Activated CD4-positive, alpha-beta T cell treated with anti-CD3 and anti-CD28 coated beads, Interleukin-2, amount 10 ng/mL, durations not matched to agents 7 days and 5 days (primary cell): ENCODE results near the gene ARID1B. TPM values are rescaled to one million over a fixed set of nuclear protein-coding genes. Genes with fewer than 3 reads are reported as not detected.

Source experiments
- CTCF ChIA-PET: fragments of 350-600 bp; sonication (Branson Sonifier 250); formaldehyde crosslinking; loops from one replicate; lab custom pipeline; 2021; ENCODE audit warnings: antibody characterized with exemption; lab: Charles Lee
- POLR2A ChIA-PET: fragments of 350-600 bp; sonication (Branson Sonifier 250); formaldehyde crosslinking; loops from one replicate; lab custom pipeline; 2021; ENCODE audit warnings: antibody characterized with exemption; lab: Charles Lee
- DNase-seq: peaks from one replicate; pipeline ENCODE4 v3.0.0-alpha.2; 2020
- H3K27ac Mint-ChIP-seq: one replicate; pipeline ENCODE4 v1.8.0; 2021; ENCODE audit warnings: mild to moderate bottlenecking, moderate library complexity, mixed read lengths
- H3K27me3 Mint-ChIP-seq: one replicate; pipeline ENCODE4 v1.8.0; 2021; ENCODE audit warnings: mixed read lengths
- H3K36me3 Mint-ChIP-seq: one replicate; pipeline ENCODE4 v1.8.0; 2021; ENCODE audit warnings: low read depth, mixed read lengths
- H3K4me1 Mint-ChIP-seq: one replicate; pipeline ENCODE4 v1.8.0; 2021; ENCODE audit warnings: mixed read lengths
- H3K4me3 Mint-ChIP-seq: one replicate; pipeline ENCODE4 v1.8.0; 2021; ENCODE audit warnings: mild to moderate bottlenecking, moderate library complexity, mixed read lengths
- H3K9me3 Mint-ChIP-seq: one replicate; pipeline ENCODE4 v1.8.0; 2021; ENCODE audit warnings: mixed read lengths
- total RNA-seq, 2 experiments: library from RNA; stranded (reverse); gene quantifications; one replicate each; pipeline ENCODE4 v1.2.3, GENCODE V29; 2021

The ARID1B gene
- total RNA-seq, 2 experiments from 2014 or later: 76.8 to 89.6 TPM

GRCh38 chr6:156787569-156788492, 10.7 kb downstream of the ARID1B start:
- no peaks in the 10 kb centered on the region for H3K9me3 Mint-ChIP-seq
- no peak overlapping the region for H3K27ac Mint-ChIP-seq
- CTCF ChIA-PET: interaction anchor here (1.2 kb wide), 1 partner anchor 64 kb away, joined by 3 read pairs; no protein-coding TSS in a partner anchor
- no peak for DNase-seq
- peaks cover 68% of the 10 kb centered on the region for H3K4me1 Mint-ChIP-seq
- POLR2A ChIA-PET: no interaction called here
- H3K4me3 Mint-ChIP-seq: no peak overlapping the region
- no peaks in the 10 kb centered on the region for H3K27me3 Mint-ChIP-seq
- peaks cover 17% of the 10 kb centered on the region for H3K36me3 Mint-ChIP-seq

GRCh38 chr6:156789081-156789943, 12.1 kb downstream of the ARID1B start:
- no peaks in the 10 kb centered on the region for H3K27me3 Mint-ChIP-seq
- CTCF ChIA-PET: no interaction called here
- no peak overlapping the region for H3K27ac Mint-ChIP-seq
- no peak for DNase-seq
- no peaks in the 10 kb centered on the region for H3K9me3 Mint-ChIP-seq
- H3K4me1 Mint-ChIP-seq: peaks cover 57% of the 10 kb centered on the region
- no peak overlapping the region for H3K4me3 Mint-ChIP-seq
- H3K36me3 Mint-ChIP-seq: peaks cover 13% of the 10 kb centered on the region
- POLR2A ChIA-PET: no interaction called here

GRCh38 chr6:156790711-156791319, 13.6 kb downstream of the ARID1B start:
- POLR2A ChIA-PET: no interaction called here
- DNase-seq: no peak
- Mint-ChIP-seq H3K4me3 (no peak overlapping the region), H3K9me3 (no peaks in the 10 kb centered on the region), H3K36me3 (peaks cover 6% of the 10 kb centered on the region), H3K27me3 (no peaks in the 10 kb centered on the region), H3K27ac (no peak overlapping the region), H3K4me1 (peaks cover 59% of the 10 kb centered on the region)
- CTCF ChIA-PET: interaction anchor here (1.4 kb wide), 1 partner anchor 15 kb away, joined by 7 read pairs; no protein-coding TSS in a partner anchor

- H3K27ac Mint-ChIP-seq: no peak overlapping the region
- no peaks in the 10 kb centered on the region for H3K27me3 Mint-ChIP-seq
- CTCF ChIA-PET: interaction anchor here (0.7 to 1.4 kb wide), 2 partner anchors 15 to 1455 kb away, joined by 3 to 7 read pairs; no protein-coding TSS in a partner anchor
- no peaks in the 10 kb centered on the region for H3K9me3 Mint-ChIP-seq
- no peak overlapping the region for H3K4me3 Mint-ChIP-seq
- peaks cover 57% of the 10 kb centered on the region for H3K4me1 Mint-ChIP-seq
- DNase-seq: peak; percentile 17
- peaks cover 4% of the 10 kb centered on the region for H3K36me3 Mint-ChIP-seq
- POLR2A ChIA-PET: no interaction called here
These were observed 14.2 kb downstream of the ARID1B start for GRCh38 chr6:156791320-156791850.

GRCh38 chr6:156793200-156793599, 16.0 kb downstream of the ARID1B start:
- Mint-ChIP-seq H3K27ac (no peak overlapping the region), H3K4me3 (no peak overlapping the region), H3K36me3 (peaks cover 8% of the 10 kb centered on the region), H3K9me3 (no peaks in the 10 kb centered on the region), H3K4me1 (peaks cover 47% of the 10 kb centered on the region), H3K27me3 (no peaks in the 10 kb centered on the region)
- DNase-seq: no peak
- ChIA-PET CTCF (no interaction called here), POLR2A (no interaction called here)

- peaks cover 9% of the 10 kb centered on the region for H3K36me3 Mint-ChIP-seq
- CTCF ChIA-PET: interaction anchor here (0.5 to 0.6 kb wide), 2 partner anchors 137 to 1364 kb away, joined by 3 read pairs; no protein-coding TSS in a partner anchor
- H3K27ac Mint-ChIP-seq: peak overlapping the region; percentile 50
- DNase-seq: no peak
- H3K27me3 Mint-ChIP-seq: no peaks in the 10 kb centered on the region
- H3K9me3 Mint-ChIP-seq: no peaks in the 10 kb centered on the region
- POLR2A ChIA-PET: no interaction called here
- H3K4me1 Mint-ChIP-seq: peaks cover 36% of the 10 kb centered on the region
- H3K4me3 Mint-ChIP-seq: no peak overlapping the region
These were observed 17.6 kb downstream of the ARID1B start for GRCh38 chr6:156794546-156795354.

GRCh38 chr6:156795825-156796224, 18.6 kb downstream of the ARID1B start:
- H3K9me3 Mint-ChIP-seq: no peaks in the 10 kb centered on the region
- DNase-seq: no peak
- H3K27ac Mint-ChIP-seq: no peak overlapping the region
- peaks cover 31% of the 10 kb centered on the region for H3K4me1 Mint-ChIP-seq
- POLR2A ChIA-PET: no interaction called here
- CTCF ChIA-PET: interaction anchor here (0.7 to 0.8 kb wide), 2 partner anchors 10 to 1608 kb away, joined by 3 to 4 read pairs; no protein-coding TSS in a partner anchor
- peaks cover 11% of the 10 kb centered on the region for H3K36me3 Mint-ChIP-seq
- H3K4me3 Mint-ChIP-seq: peak overlapping the region; percentile 18
- H3K27me3 Mint-ChIP-seq: no peaks in the 10 kb centered on the region

GRCh38 chr6:156796627-156797026, 19.4 kb downstream of the ARID1B start:
- no peak overlapping the region for H3K4me3 Mint-ChIP-seq

GRCh38 chr6:156797901-156798735, 20.9 kb downstream of the ARID1B start:
- Mint-ChIP-seq H3K4me1 (peaks cover 28% of the 10 kb centered on the region), H3K27me3 (no peaks in the 10 kb centered on the region), H3K36me3 (peaks cover 11% of the 10 kb centered on the region), H3K4me3 (no peak overlapping the region), H3K9me3 (no peaks in the 10 kb centered on the region), H3K27ac (no peak overlapping the region)
- ChIA-PET POLR2A (no interaction called here), CTCF (interaction anchor here (0.6 to 1.5 kb wide), 3 partner anchors 12 to 75 kb away, joined by 3 read pairs; no protein-coding TSS in a partner anchor)
- no peak for DNase-seq

More at GRCh38 chr6:156796627-156797026, 19.4 kb downstream of the ARID1B start:
- ChIA-PET CTCF (interaction anchor here (0.5 to 1.4 kb wide), 3 partner anchors 9 to 28 kb away, joined by 3 read pairs; no protein-coding TSS in a partner anchor), POLR2A (no interaction called here)
- no peak for DNase-seq
- Mint-ChIP-seq H3K36me3 (peaks cover 11% of the 10 kb centered on the region), H3K4me1 (peaks cover 26% of the 10 kb centered on the region), H3K27me3 (no peaks in the 10 kb centered on the region), H3K9me3 (no peaks in the 10 kb centered on the region), H3K27ac (no peak overlapping the region)

- H3K4me3 Mint-ChIP-seq: no peak overlapping the region
- ChIA-PET CTCF (no interaction called here), POLR2A (no interaction called here)
- no peaks in the 10 kb centered on the region for H3K9me3 Mint-ChIP-seq
- H3K27me3 Mint-ChIP-seq: no peaks in the 10 kb centered on the region
- H3K36me3 Mint-ChIP-seq: peaks cover 14% of the 10 kb centered on the region
- H3K4me1 Mint-ChIP-seq: peaks cover 31% of the 10 kb centered on the region
- H3K27ac Mint-ChIP-seq: no peak overlapping the region
- DNase-seq: no peak
These were observed 24.5 kb downstream of the ARID1B start for GRCh38 chr6:156801712-156802111.

GRCh38 chr6:156803353-156803752, 26.2 kb downstream of the ARID1B start:
- Mint-ChIP-seq H3K27ac (peak overlapping the region; percentile 33), H3K36me3 (peaks cover 9% of the 10 kb centered on the region), H3K9me3 (no peaks in the 10 kb centered on the region), H3K4me3 (no peak overlapping the region), H3K27me3 (no peaks in the 10 kb centered on the region), H3K4me1 (peaks cover 40% of the 10 kb centered on the region)
- ChIA-PET POLR2A (interaction anchor here (0.6 kb wide), 1 partner anchor 255 kb away, joined by 8 read pairs; no protein-coding TSS in a partner anchor), CTCF (no interaction called here)
- DNase-seq: no peak
